GM04504 (cell line): ENCODE measurements around the gene ADCY4.
"Not testable (repeated sequence)": the region's sequence is repeated elsewhere in the genome, so short reads cannot be mapped to it uniquely, and the experiment has no call there.

ENCODE experiments used
- DNase-seq: peaks from one replicate; pipeline ENCODE4 v3.0.0-alpha.2; 2012; ENCODE audit warnings: low read depth

ADCY4 gene

DNA sequence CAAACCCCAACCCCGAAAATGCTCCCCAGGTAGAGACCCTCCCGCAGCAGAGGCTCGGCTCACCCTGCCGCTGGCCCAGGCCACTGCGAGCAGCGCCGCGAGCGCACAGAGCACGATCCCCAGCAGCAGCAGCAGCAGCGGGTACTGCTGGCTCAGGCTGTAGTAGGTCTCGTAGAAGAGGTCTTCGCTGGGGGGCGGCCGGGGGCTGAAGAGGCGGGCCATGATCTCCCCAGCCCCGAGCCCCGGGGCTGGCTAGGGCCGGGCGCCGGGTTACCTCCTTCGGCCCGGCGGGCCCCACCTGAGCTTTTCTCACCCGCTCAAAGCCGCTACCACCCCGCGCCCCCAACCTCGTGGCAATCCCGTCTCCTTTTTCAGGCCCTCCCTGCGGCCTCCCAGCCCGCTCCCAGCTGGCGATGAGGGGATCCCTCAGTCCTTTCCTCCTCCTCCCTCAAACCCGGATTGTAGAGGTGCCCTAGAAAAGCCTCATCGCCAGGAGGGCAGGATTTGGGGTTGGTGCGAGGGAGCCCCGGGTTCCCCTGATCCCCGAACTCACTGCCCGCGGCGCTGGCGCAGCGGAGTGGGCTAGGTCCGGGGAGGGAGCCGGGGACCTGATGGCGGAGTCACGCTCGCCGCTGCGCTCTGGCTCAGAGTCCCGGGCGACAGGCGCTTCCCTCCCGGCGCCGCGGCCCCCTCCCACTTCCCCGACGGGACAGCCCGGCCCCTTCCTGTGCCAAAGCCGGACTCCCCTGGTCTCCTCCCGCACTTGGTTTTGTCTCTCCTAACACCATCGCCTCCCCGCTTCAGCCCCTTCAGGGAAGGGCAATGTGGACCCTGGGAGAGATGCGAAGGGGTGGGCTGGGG is at the start of gene ADCY4:
Gene ADCY4 (minus strand): TSS at position 641 of the 861 bp plus-strand sequence. CDS start 419 bp downstream, at position 222.
- DNase-seq: no peak

DNA sequence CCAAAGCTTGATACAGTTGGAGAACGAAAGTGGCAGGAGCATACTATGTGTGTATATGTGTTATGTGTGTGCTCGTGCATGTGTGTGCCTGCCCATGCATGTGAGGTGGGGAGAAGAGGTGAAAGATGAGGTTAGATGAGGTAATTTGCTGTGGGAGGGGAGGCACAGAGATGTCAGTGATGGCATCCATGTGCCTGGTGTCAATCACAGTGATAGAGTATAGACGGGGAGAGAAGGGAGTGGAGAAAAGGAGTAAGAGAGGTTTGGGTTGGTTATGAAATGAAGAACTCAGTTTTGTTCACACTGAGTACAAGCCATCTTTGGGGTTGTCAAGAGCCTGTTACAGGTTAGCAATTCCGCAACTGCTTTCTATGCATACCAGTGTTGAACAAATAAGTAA is 49.3 kb upstream of the ADCY4 start:
- no peak for DNase-seq

DNA sequence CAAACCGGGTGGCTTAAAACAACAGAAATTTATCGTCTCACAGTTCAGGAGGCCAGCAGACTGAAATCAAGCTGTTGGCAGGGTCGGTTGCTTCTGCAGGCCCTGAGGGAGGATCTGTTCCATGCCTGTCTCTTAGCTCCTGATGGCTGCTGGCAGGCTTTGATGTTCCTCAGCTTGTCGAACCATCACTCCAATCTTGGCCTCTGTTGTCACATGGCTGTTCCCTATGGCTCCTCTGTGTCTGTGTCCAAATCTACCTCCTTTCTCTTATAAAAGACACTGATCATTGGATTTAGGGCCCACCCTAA is 47.1 kb upstream of the ADCY4 start:
- DNase-seq: no peak

DNA sequence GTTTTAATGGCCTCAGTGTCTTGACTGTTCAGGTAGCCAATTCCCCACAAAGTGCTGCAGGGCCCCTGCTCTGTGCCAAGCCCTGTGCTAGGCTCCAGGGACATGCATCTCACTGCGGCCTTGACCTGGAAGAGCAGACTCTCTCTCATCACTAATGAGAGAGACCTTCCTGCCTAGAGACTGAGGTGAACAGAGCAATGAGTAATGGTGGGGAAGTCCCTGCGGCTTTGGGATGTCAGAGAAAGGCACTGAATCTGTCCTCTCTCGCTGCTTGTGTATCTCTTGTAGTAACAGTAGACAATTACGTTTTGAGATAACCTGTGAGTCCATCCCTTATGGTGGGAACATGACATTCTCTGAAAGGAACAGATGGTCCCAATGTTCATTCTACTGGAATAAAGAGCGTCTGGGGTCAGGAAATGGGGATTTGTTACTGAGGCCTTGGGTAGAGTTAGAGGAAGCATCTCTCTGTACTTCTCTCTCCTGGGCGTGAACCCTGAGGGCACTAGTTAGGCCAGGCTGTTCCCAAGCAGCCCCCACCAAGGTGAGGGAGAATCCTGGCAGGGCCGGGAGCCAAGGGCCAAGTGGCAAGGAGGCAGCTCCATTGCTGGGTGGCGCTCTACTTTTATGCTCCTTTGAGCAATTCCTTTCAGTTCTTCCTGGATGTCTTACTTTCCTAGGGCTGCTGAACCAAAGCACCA is 46.6 kb upstream of the ADCY4 start:
- DNase-seq: no peak

DNA sequence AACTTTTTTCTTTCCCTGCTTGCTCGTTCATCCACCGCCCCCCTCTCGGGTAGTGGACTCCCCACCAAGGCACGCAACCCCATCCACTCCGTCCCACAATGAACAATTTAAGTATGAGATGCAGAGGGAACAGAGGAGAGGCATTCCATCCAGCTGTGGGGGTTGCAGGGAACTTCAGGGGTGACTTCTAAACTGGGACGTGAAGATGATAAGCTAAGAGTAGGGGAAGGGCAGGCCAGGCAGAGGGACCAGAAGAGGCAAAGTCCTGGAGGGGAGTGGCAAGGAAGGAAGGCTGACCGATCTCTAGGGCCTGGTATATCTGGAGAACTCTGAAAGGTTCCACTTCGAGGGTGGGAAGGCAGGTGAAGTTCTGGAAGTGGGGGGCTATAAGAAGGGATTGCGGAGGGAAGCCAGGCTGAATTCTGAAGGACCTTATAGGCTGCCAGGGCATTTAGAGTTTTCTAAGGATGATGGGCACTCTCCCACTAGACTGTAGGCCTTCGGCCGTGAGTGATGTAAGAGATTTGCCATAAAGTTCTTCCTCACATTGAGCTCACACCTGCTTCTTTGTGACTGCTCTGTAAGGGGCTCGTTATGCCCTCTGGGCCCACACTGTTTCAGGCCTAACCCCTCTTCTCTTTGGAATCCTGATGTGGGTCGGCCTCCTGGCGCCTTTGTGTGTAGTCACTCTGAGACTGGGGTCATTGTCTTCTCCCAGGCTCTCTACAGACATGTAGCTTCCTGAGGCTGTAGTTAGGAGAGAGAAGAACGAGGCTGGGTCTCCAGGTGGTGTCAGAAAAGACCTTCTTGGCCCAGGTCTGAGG is 45.2 kb upstream of the ADCY4 start:
- DNase-seq: no peak

DNA sequence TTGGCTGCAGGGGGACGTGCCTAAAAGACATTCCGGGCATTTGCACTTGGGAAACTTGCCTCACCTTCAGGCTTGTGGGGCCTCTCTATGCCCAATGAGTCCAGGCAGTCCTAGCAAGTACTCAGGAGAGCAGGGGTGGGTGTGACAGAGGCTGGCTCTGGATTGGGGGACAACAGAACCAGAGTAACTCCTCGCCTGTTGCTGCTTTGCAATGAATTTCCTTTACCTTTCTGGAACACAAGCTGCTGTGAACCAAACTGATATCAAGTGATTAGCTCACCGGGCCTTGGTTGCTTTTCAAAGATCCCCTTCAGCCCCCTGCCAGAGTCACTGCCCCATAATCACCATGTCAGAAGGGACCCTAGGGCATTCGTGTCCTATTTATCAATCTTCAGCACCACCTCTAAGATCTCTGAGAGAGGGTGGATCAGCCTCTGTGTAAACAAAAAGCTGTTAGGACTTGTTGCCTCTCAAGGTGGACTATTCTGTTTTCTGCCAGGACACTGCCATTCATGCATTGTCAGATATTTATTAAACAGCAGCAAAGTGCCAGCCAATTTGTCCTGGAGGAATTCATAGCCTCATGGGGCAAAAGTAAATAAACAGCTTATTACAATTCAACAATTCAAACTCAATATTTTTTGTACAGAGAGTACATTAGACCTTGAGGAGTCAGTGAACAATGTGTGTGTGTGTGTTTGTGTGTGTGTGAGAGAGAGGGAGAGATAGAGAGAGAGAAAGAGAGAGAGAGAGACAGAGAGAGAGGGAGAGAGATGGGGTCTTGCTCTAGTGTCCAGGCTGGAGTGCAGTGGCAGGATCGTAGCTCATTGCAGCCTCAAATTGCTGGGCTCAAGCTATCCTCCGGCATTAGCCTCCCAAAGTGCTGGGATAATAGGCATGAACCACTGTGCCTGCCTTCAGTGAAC is 44.4 kb upstream of the ADCY4 start:
- no peak for DNase-seq

DNA sequence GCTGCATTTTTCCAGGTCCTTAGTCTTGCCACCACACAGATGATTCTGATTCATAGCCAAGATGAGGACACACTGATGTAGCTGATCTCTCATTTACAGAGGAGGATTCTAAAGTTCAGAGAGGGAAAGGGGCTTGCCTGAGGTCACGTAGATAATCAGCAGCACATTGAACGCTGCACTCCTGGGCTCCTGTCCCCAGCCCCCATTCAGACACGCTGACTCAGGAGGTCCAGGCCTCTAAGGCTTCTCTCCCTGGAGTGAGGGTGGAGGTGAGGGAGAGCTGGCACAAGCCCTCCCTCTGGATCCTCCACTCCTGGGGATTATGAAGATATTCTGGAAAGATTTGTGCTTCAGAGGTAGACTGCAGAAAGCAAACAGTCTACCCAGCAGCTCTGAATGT is 43.5 kb upstream of the ADCY4 start:
- DNase-seq: no peak

DNA sequence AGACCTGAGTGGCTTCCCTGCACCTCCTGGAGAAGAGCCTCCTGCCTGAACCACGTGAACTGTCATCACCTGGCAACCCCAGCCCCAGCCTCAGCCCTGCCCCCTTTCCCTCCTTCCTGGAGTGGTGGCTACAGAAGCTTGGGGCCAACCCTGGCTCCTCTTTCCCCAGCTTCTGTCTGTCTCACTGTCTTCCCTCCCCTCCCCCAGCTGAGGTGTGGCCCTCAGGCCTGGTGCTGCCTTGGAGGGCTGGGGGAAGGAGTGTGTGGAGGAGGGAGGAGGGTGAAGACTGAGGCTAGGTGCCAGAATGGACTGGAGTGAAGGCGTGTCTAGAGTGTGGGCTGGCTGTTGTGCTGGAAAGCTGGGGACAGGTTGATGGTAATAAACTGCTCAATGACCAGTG is 42.8 kb upstream of the ADCY4 start:
- no peak for DNase-seq

DNA sequence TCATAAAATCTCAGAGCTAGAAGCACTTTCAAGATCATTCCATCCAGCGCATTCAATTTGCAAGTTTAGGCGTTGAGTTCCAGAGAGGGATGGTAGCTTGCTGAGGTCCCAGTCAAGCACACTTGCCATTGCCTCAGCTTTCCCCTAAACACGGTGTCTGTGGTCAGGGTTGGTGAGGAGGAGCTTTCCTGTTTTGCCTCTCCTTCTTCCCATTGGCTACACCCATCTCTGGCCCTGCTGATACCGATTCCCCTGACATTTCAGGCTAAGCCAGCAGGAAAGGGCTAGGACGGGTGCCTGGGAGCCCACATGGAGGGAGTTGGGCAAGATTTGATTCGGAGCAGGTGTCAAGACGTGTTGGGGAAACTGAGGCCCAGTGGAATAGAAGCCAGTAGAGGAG is 42.3 kb upstream of the ADCY4 start:
- DNase-seq: no peak

DNA sequence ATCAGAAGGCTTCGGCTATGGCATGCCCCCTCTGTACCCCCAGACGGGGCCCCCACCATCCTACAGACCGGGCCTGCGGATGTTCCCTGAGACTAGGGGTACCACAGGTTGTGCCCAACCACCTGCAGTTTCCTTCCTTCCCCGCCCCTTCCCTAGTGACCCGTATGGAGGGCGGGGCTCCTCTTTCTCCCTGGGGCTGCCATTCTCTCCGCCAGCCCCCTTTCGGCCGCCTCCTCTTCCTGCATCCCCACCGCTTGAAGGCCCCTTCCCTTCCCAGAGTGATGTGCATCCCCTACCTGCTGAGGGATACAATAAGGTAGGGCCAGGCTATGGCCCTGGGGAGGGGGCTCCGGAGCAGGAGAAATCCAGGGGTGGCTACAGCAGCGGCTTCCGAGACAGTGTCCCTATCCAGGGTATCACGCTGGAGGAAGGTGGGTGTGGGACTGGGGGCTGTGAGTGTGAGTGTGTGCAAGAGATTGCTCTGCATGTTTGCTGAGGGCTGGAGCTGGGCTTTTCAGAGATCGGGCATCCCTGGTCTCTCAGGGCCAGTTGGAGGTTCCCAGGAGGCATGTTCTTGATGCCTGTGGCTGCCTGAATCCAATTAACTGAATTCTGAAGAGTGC is 41.7 kb upstream of the ADCY4 start:
- no peak for DNase-seq

DNA sequence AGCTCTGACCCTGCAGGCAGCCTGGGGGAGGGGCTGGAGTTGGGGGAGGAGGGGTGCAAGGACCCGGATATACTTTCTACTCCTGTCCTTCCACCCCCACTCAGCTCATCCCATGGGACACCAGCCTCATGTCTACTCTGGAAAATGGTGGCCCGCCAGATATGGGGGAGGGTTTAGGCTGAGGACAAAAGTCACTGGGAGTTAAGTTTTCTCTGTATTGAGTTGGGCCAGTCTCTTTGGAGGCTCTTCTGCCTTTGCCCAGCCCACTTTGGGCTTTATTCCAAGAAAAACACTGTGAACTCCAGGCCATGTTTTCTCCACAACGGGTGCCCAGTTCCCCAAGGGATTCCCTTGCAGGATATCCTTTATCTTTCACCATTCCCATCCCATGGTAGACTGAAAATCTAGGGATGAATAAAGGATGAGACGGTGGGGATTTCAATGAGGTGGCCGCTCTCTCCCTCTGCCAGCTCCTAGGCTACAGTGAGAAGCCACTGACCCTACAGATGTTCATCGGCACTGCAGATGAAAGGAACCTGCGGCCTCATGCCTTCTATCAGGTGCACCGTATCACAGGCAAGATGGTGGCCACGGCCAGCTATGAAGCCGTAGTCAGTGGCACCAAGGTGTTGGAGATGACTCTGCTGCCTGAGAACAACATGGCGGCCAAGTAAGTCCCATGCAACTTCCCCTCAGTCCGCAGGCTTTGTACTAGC is 38.0 kb upstream of the ADCY4 start:
- no peak for DNase-seq

DNA sequence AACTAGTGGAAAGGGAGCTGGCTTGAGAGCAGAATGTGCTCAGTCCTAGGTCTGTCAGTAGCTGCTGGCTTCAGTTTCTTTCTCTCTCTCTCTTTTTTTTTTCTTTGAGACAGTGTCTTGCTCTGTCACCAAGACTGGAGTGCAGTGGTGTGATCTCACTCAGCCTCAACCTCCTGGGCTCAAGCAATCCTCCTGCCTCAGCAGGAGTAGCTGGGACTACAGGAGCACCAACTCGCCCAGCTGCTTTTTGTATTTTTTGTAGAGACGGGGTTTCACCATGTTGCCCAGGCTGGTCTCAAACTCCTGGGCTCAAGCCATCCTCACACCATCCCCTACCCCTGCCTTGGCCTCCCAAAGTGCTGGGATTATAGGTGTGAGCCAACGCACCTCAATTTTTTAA is 36.7 kb upstream of the ADCY4 start:
- not testable (repeated sequence) for DNase-seq

DNA sequence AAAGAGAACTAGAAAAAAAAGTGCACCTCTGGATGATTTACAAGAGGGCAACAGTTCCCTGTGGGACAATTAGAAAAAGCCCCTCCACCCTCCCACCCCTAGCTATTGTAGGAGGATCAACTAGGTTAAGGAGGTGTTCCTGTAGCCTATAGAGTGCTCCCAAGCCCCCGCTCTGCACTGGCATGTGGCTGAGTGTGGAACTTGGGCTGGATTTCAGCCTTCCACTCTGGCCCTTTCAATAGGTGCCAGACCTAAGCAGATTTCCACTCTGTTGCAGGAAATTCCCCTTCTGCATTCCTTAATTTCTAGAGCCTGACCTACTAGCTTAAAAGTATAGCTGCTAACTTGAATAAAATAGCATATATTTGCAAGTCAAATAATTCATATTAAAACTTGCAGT is 35.9 kb upstream of the ADCY4 start:
- DNase-seq: no peak

DNA sequence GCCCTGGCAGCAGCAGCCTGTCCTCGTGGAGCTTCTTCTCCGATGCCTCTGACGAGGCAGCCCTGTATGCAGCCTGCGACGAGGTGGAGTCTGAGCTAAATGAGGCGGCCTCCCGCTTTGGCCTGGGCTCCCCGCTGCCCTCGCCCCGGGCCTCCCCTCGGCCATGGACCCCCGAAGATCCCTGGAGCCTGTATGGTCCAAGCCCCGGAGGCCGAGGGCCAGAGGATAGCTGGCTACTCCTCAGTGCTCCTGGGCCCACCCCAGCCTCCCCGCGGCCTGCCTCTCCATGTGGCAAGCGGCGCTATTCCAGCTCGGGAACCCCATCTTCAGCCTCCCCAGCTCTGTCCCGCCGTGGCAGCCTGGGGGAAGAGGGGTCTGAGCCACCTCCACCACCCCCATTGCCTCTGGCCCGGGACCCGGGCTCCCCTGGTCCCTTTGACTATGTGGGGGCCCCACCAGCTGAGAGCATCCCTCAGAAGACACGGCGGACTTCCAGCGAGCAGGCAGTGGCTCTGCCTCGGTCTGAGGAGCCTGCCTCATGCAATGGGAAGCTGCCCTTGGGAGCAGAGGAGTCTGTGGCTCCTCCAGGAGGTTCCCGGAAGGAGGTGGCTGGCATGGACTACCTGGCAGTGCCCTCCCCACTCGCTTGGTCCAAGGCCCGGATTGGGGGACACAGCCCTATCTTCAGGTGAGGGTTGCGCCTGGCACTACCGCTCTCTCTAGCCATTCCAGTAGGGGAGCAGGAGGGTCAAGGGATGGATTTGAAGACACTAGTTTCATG is 35.2 kb upstream of the ADCY4 start:
- DNase-seq: no peak

DNA sequence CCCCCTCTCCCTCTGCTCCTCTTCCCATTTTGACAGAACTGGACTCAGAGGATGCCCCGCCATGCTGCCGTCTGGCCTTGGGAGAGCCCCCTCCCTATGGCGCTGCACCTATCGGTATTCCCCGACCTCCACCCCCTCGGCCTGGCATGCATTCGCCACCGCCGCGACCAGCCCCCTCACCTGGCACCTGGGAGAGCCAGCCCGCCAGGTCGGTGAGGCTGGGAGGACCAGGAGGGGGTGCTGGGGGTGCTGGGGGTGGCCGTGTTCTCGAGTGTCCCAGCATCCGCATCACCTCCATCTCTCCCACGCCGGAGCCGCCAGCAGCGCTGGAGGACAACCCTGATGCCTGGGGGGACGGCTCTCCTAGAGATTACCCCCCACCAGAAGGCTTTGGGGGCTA is 34.6 kb upstream of the ADCY4 start:
- DNase-seq: no peak

DNA sequence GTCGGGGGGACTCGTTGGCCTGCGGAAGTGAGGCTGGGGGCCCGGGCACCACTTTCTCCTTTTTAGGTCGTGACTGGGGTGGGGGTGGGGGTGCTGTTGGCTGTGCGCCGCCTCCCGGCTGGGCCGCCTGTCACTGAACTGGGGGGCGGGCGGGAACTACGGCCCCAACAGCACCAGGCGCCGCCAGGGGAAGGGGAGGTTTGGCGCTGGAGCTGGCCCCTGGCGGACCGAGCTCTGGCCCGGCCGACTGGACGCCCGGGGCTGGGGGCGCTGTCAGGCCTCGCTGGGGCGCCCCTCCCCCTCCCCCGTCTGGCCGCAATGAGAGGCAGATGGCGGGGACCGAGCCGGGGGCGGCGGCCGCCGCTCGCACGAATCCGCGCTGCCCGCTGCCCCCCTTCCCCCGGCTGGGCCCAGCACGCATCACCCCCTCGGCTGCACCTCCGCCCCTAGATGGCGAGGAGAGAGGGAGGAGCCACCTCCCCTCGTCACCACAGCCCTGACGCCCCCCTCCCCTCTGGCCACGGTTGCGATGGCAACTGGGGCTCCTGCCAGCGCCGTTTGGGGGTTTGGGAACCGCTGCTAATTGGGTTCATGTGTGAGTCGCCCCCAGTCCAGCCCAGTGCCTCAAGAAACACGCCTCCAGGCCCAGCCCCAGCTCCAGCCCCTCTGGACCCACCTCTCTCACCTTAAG is 33.8 kb upstream of the ADCY4 start:
- peak; percentile 80 for DNase-seq

DNA sequence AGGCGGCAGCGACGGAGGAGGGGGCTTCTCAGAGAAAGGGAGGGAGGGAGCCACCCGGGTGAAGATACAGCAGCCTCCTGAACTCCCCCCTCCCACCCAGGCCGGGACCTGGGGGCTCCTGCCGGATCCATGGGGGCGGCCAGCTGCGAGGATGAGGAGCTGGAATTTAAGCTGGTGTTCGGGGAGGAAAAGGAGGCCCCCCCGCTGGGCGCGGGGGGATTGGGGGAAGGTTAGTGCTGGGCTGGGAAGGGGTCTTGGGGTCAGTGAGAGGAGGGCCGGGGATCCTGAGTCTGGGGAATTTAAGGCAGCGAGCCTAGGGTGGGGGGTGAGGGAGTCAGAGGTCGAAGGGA is 33.3 kb upstream of the ADCY4 start:
- no peak for DNase-seq

DNA sequence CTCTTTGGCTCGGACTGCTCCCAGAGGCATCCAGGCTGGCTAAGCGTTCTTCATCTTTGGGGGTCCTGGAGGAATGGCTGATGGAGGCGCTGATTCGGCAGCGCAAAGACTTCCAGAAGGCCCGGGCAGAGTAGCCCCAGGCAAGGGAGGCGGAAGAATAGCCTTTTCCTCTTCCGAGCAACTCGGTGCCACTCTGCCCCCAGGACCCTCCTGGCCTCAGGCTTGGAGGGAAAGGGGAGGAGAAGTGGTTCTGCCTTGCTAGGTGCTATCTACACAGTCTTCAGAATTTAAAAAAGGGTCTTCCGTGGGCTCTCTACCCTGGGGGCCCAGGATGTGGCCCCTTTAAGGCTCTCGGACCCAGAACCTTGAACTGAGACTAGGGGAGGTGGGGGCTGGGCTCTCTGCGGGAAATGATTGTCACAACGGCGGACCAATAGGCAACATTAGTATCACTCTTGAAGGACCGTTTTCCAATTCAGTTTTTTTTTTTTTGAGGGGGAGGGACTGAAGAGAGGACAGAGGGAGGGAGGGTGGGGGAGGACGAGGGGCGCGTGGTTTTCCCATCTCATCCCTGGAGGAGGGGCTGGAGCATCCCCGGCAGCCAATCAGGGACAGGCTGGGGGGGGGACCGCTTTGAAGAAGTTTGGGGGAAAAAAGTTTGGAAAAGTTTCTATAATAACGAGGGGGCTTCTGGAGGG is 32.8 kb upstream of the ADCY4 start, which contains the start of gene NFATC4:
Gene NFATC4 (plus strand): TSS at position 671 of the 698 bp plus-strand sequence. CDS start 157 bp downstream, outside the sequence.
- peak; percentile 93 for DNase-seq
